ENCODE results near the gene ATP10A.
A peak's percentile ranks its signal among the peaks of the same experiment; 100 is the strongest.

Gene ATP10A

GRCh38 chr15:25787381-25787780 lies 75.7 kb downstream of the ATP10A start:
- no peak for TF ChIP-seq CTCF (IDR thresholded peaks at IDR 0.05; ENCODE audit: insufficient read depth, low read depth, low read length, missing control alignments)
- no peak for DNase-seq (ENCODE audit: low read depth)

GRCh38 chr15:25786040-25786439 lies 77.1 kb downstream of the ATP10A start:
- TF ChIP-seq CTCF (IDR thresholded peaks at IDR 0.05; ENCODE audit: insufficient read depth, low read depth, low read length, missing control alignments), result no peak
- DNase-seq (ENCODE audit: low read depth), result no peak
- no peak overlapping the region for H3K4me3 ChIP-seq (ENCODE audit: low read depth, low read length)

More at GRCh38 chr15:25787381-25787780, 75.7 kb downstream of the ATP10A start:
- no peak overlapping the region for H3K4me3 ChIP-seq (ENCODE audit: low read depth, low read length)

GRCh38 chr15:25785641-25786025 lies 77.5 kb downstream of the ATP10A start:
- no peak overlapping the region for H3K4me3 ChIP-seq (ENCODE audit: low read depth, low read length)
- no peak for DNase-seq (ENCODE audit: low read depth)
- TF ChIP-seq CTCF (IDR thresholded peaks at IDR 0.05; ENCODE audit: insufficient read depth, low read depth, low read length, missing control alignments), result no peak

GRCh38 chr15:25784876-25785640 lies 78.1 kb downstream of the ATP10A start:
- no peak for TF ChIP-seq CTCF (IDR thresholded peaks at IDR 0.05; ENCODE audit: insufficient read depth, low read depth, low read length, missing control alignments)
- H3K4me3 ChIP-seq (ENCODE audit: low read depth, low read length), result no peak overlapping the region
- no peak for DNase-seq (ENCODE audit: low read depth)

GRCh38 chr15:25783607-25784540 lies 79.3 kb downstream of the ATP10A start:
- no peak for DNase-seq (ENCODE audit: low read depth)
- H3K4me3 ChIP-seq (ENCODE audit: low read depth, low read length), result no peak overlapping the region
- peak; percentile 38 for TF ChIP-seq CTCF (IDR thresholded peaks at IDR 0.05; ENCODE audit: insufficient read depth, low read depth, low read length, missing control alignments)

GRCh38 chr15:25783134-25783533 lies 80.0 kb downstream of the ATP10A start:
- no peak for DNase-seq (ENCODE audit: low read depth)
- no peak for TF ChIP-seq CTCF (IDR thresholded peaks at IDR 0.05; ENCODE audit: insufficient read depth, low read depth, low read length, missing control alignments)
- no peak overlapping the region for H3K4me3 ChIP-seq (ENCODE audit: low read depth, low read length)
